Measurements from ENCODE around the gene CCNJL.

Gene CCNJL

GRCh38 chr5:160290751-160291150 lies 21.6 kb downstream of the CCNJL start:
- no peak for DNase-seq (ENCODE audit: low spot score)

- no peak for DNase-seq (ENCODE audit: low spot score)
Measured at GRCh38 chr5:160289721-160290120, 22.6 kb downstream of the CCNJL start.

GRCh38 chr5:160289356-160289651 lies 23.1 kb downstream of the CCNJL start:
- DNase-seq (ENCODE audit: low spot score): no peak

- peak; percentile 15 for DNase-seq (ENCODE audit: low spot score)
Measured at GRCh38 chr5:160287378-160288051, 24.8 kb downstream of the CCNJL start.

- DNase-seq (ENCODE audit: low spot score): no peak
Measured at GRCh38 chr5:160286947-160287346, 25.4 kb downstream of the CCNJL start.

DNA sequence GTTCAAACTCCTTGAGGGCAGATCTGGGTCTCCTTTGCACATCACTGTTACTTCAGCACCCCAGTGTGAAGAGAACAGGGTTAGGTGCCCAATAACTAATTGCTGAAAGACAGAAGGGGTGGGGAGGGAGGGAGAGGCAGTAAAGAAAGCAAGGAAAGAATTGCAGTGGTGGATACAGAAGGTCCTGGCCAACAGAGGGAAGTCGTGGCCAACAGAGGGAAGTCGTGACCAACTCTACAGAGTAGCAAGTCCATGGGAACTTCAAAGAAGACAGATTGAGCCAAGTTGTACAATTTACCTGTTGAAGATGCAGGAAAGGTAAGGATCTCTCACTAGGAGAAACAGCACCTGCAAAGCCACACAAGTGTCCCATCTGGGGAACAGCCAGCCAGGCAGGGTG lies 27.0 kb downstream of the CCNJL start:
- DNase-seq (ENCODE audit: low spot score): no peak

DNA sequence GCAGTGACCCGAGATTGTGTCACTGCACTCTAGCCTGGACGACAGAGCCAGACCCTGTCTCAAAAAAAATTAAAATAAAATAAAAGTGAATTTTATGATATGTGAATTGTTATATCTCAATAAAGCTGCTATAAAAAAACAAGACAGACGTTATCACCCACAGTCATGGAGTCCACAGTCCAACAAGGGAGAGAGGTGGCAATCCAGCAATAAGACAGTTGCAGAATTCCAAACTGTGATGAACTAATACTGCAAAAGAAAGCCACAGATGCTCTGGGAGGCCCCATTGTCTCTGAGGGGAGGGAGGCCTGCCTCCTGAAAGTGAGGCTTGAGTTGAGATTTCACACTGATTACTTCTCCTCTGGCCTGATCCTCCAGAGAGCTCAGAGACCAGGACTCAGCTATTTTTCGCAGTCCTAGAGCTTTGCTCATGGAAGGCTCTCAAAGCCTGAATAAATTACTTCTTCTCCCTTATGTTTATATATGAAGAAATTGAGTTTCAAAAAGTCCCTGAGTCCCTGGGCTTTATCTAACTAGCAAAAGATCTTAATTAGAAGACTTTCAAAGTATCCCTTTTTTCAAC lies 28.0 kb downstream of the CCNJL start:
- no peak for DNase-seq (ENCODE audit: low spot score)

- no peak for DNase-seq (ENCODE audit: low spot score)
Measured at GRCh38 chr5:160281275-160281674, 31.1 kb downstream of the CCNJL start.

GRCh38 chr5:160280384-160281095 lies 31.8 kb downstream of the CCNJL start:
- no peak for DNase-seq (ENCODE audit: low spot score)

- DNase-seq (ENCODE audit: low spot score): no peak
Measured at GRCh38 chr5:160278343-160278742, 34.0 kb downstream of the CCNJL start.

- DNase-seq (ENCODE audit: low spot score): no peak
Measured at GRCh38 chr5:160274483-160274931, 37.9 kb downstream of the CCNJL start.

DNA sequence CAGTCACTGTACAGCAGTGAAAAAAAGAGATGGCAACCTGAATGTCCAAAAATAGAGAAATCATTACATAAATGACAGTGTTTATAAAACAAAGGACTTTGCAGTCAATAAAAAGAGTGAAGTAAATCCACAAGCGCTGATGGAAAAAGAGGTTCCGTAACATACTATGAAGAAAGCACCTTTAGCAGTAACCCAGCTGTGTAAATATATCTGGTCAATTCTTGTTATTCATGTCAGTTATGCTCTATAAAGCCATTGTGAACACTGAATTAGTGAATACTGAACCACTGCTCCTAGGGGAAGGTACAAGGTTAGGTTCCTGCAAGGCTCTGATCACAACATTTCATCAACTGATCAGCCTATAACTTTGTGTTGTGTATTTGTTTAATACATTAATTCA lies 39.5 kb downstream of the CCNJL start:
- no peak for DNase-seq (ENCODE audit: low spot score)

DNA sequence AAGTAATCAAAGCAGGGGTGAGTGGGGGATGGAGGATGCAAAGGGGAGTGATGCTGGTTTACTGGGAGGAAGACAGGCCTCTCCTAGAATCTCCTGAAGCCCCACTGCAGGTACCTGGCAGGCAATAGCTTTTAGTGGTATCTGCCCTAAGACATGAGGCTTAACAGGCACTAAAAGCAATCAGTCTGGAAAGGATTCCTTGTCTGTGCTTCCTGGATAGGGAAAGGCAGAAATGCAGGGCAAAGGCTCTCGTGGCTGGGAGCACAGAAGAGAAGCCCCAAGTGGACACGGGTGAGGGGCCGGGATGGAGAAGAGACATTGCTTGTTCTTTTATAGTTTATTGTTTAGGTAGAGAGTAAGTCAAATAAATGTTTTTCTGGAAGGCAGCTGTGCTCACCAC lies 40.1 kb downstream of the CCNJL start:
- DNase-seq (ENCODE audit: low spot score): no peak

DNA sequence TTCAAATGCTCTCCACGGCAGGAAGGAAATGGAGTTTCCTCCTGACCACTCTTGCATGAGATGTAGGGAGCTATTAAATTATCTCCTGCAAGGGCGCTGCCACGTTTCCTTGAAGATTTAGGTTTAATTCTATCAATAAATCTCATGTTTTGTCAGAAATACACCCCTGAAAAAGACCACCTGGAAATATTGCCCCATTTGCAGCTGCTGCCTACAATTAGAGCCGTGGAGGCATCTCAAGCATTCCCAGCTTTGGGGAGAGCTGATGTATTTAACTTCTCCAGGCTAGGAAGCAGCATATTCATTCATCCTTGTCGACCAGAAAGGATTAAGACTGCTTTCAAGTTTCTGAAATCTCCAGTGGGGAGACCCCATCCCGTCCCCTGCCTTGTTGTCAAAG lies 40.5 kb downstream of the CCNJL start:
- DNase-seq (ENCODE audit: low spot score): no peak

DNA sequence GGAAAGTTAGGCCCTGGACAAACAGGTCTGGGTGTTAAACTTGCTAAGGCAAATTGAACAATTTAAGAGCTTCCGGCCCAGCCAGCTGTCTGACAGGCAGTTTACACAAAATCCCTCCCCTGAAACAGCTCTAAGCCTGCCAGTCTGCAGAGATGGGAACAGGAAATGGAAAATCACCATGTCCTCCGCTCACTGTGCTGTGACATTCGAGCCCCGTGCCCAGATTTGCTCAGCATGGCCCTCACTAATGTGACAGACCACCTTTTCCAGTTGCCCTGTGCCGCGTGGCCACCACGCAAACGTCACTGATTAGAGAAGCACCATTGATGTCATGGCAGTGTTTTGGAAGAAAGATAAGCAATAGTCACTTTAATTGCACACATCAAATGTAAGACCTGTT lies 41.0 kb downstream of the CCNJL start:
- DNase-seq (ENCODE audit: low spot score): no peak

DNA sequence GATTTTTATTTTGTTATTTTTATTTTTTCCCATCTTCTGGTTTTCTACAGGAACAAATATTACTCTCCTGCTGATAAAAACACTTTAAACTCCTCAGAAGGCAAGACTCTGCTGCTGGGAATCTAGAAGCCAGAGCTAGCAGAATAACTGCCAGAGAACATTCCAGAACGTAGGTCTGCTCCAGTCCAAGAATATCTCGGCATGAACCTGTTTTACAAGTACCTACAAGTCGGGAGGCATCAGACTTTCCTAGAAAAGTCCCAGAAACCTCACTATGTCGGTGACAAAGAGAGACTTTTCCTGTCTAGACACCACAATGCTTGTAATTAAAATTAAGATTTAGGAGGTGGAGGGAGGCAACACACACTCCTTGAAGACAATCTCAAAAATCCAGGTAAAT lies 41.7 kb downstream of the CCNJL start:
- DNase-seq (ENCODE audit: low spot score): no peak

DNA sequence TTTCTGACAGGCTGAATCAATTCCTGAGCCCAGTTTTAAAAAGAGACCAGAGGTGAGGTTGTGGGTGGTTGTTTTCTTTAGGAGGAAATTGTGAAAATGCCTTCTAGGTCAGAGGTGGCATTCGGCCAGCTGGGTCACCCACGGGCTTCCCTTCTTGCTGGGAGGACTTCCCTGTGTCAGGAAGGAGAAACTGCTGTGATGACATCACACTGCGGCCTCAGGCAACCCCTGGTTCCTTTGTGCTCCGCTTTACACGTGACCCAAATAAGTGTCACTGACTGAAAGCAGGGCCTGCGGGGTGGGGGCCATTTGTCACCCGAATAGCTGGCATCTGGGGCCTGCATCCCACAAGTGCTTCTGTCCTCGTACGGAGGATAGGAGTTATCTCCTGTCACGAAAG lies 43.3 kb downstream of the CCNJL start:
- DNase-seq (ENCODE audit: low spot score): peak; percentile 74

GRCh38 chr5:160268121-160268520 lies 44.2 kb downstream of the CCNJL start:
- no peak for DNase-seq (ENCODE audit: low spot score)

DNA sequence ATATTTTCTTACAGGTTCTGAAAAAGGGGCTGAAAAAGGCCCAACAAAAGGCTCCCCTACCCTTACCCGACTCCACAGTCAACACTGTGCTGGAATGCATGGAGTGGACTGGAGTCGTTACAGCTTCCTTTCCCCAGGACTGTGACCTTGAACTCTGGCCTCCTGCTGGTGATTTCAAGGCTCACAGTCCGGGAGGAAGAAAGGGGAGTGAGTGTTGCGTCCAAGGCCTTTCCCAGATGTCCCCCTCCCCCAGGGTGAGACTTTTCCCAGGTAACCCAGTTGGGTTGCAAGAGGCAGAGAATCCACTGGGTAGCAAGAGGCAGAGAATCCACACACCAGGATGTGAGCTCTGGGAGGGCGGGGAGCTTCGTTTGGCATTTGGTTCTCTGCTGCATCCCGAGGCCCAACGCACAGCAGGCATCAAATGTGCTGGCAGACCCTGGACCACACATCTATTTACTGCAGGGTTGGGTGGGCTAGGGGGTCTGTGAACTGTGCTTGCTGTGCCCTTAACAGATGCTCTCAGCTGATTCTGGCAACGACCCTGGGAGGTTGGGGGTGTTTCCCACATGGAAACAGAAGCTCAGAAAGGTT lies 45.5 kb downstream of the CCNJL start:
- DNase-seq (ENCODE audit: low spot score): no peak

- no peak for DNase-seq (ENCODE audit: low spot score)
Measured at GRCh38 chr5:160266044-160266443, 46.3 kb downstream of the CCNJL start.

GRCh38 chr5:160263326-160263855 lies 49.0 kb downstream of the CCNJL start:
- DNase-seq (ENCODE audit: low spot score): no peak

GRCh38 chr5:160262151-160263074 lies 50.0 kb downstream of the CCNJL start:
- no peak for DNase-seq (ENCODE audit: low spot score)
